ENCODE measurements around the gene RTP1.
"Not testable (repeated sequence)": the region's sequence is repeated elsewhere in the genome, so short reads cannot be mapped to it uniquely, and the experiment has no call there.

- TF ChIP-seq, protein P1, sequence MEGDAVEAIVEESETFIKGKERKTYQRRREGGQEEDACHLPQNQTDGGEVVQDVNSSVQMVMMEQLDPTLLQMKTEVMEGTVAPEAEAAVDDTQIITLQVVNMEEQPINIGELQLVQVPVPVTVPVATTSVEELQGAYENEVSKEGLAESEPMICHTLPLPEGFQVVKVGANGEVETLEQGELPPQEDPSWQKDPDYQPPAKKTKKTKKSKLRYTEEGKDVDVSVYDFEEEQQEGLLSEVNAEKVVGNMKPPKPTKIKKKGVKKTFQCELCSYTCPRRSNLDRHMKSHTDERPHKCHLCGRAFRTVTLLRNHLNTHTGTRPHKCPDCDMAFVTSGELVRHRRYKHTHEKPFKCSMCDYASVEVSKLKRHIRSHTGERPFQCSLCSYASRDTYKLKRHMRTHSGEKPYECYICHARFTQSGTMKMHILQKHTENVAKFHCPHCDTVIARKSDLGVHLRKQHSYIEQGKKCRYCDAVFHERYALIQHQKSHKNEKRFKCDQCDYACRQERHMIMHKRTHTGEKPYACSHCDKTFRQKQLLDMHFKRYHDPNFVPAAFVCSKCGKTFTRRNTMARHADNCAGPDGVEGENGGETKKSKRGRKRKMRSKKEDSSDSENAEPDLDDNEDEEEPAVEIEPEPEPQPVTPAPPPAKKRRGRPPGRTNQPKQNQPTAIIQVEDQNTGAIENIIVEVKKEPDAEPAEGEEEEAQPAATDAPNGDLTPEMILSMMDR (conservative IDR thresholded peaks at IDR 0.05; ENCODE audit: low read length) = not testable (repeated sequence)
- TF ChIP-seq EZH2phosphoT487 (IDR thresholded peaks at IDR 0.05; ENCODE audit: borderline replicate concordance, low read depth, low read length) = not testable (repeated sequence)
Measured at GRCh38 chr3:187238835-187239234, 41.5 kb downstream of the RTP1 start.
